ENCODE measurements around the gene NR6A1.

The NR6A1 gene

GRCh38 chr9:124574534-124575375 lies 196.4 kb downstream of the NR6A1 start:
- no peak for TF ChIP-seq CSDC2 (CRISPR knock-in tag; IDR thresholded peaks at IDR 0.05)
- TF ChIP-seq GLIS3 (CRISPR knock-in tag; IDR thresholded peaks at IDR 0.05): no peak
- TF ChIP-seq ZNF565 (CRISPR knock-in tag; conservative IDR thresholded peaks at IDR 0.05; ENCODE audit: low read depth): no peak
- no peak for TF ChIP-seq SNAI2 (CRISPR knock-in tag; IDR thresholded peaks at IDR 0.05)
- peak; percentile 65 for ATAC-seq

- TF ChIP-seq ZNF565 (CRISPR knock-in tag; conservative IDR thresholded peaks at IDR 0.05; ENCODE audit: low read depth) (no peak), TOX (CRISPR knock-in tag; IDR thresholded peaks at IDR 0.05; ENCODE audit: borderline replicate concordance) (no peak), POU6F1 (CRISPR knock-in tag; IDR thresholded peaks at IDR 0.05; ENCODE audit: borderline replicate concordance, low read depth) (no peak), ZFP30 (CRISPR knock-in tag; IDR thresholded peaks at IDR 0.05) (no peak), ESRRG (CRISPR knock-in tag; IDR thresholded peaks at IDR 0.05) (no peak), PPARA (CRISPR knock-in tag; IDR thresholded peaks at IDR 0.05; ENCODE audit: borderline replicate concordance) (no peak), BACH2 (CRISPR knock-in tag; IDR thresholded peaks at IDR 0.05; ENCODE audit: borderline replicate concordance) (no peak), ZNF70 (CRISPR knock-in tag; IDR thresholded peaks at IDR 0.05) (no peak), CSDC2 (CRISPR knock-in tag; IDR thresholded peaks at IDR 0.05) (no peak), TCF4 (CRISPR knock-in tag; IDR thresholded peaks at IDR 0.05; ENCODE audit: borderline replicate concordance) (no peak)
- no peak for ATAC-seq
Observed at GRCh38 chr9:124570942-124571666, 200.0 kb downstream of the NR6A1 start.

DNA sequence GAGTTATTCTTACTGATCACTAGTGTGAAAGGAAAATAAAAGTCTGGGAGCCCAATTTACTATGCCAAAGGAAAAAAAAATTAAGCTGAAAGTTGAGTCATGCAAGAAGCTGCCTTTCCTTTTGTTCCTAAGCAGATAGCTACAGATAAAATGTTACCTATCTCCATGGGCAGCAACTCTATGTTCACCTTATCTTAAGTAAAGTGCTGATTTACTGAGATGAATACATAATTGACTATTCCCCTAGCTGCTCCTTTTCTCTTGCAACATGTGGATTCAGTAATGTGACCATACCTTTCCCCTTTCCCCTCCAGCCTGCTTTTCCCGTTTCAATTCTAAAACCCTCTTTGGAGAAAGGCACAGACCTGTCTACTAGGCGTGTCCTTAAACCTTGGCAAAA lies 201.2 kb downstream of the NR6A1 start:
- no peak for TF ChIP-seq ARNTL (CRISPR knock-in tag; IDR thresholded peaks at IDR 0.05; ENCODE audit: borderline replicate concordance, low read depth)
- TF ChIP-seq POU6F1 (CRISPR knock-in tag; IDR thresholded peaks at IDR 0.05; ENCODE audit: borderline replicate concordance, low read depth): no peak

GRCh38 chr9:124567362-124567761 lies 203.7 kb downstream of the NR6A1 start:
- ATAC-seq: no peak

More for the DNA sequence above, 201.2 kb downstream of the NR6A1 start:
- ATAC-seq: no peak

More at GRCh38 chr9:124567362-124567761, 203.7 kb downstream of the NR6A1 start:
- TF ChIP-seq SNAI2 (CRISPR knock-in tag; IDR thresholded peaks at IDR 0.05): no peak
- no peak for TF ChIP-seq ZC3H10 (CRISPR knock-in tag; IDR thresholded peaks at IDR 0.05)
- TF ChIP-seq BACH2 (CRISPR knock-in tag; IDR thresholded peaks at IDR 0.05; ENCODE audit: borderline replicate concordance): no peak
- TF ChIP-seq ESRRG (CRISPR knock-in tag; IDR thresholded peaks at IDR 0.05): no peak
- no peak for TF ChIP-seq CREB5 (CRISPR knock-in tag; IDR thresholded peaks at IDR 0.05; ENCODE audit: low read depth)
- no peak for TF ChIP-seq ARNTL (CRISPR knock-in tag; IDR thresholded peaks at IDR 0.05; ENCODE audit: borderline replicate concordance, low read depth)
- no peak for TF ChIP-seq ZFP30 (CRISPR knock-in tag; IDR thresholded peaks at IDR 0.05)
- no peak for TF ChIP-seq PATZ1 (CRISPR knock-in tag; IDR thresholded peaks at IDR 0.05; ENCODE audit: borderline replicate concordance)
- TF ChIP-seq ZNF70 (CRISPR knock-in tag; IDR thresholded peaks at IDR 0.05): no peak
- no peak for TF ChIP-seq ZNF8 (CRISPR knock-in tag; IDR thresholded peaks at IDR 0.05)
- no peak for TF ChIP-seq CSDC2 (CRISPR knock-in tag; IDR thresholded peaks at IDR 0.05)
- TF ChIP-seq ZNF565 (CRISPR knock-in tag; conservative IDR thresholded peaks at IDR 0.05; ENCODE audit: low read depth): no peak
- no peak for TF ChIP-seq TOX (CRISPR knock-in tag; IDR thresholded peaks at IDR 0.05; ENCODE audit: borderline replicate concordance)
- no peak for TF ChIP-seq OSR1 (CRISPR knock-in tag; IDR thresholded peaks at IDR 0.05)
- TF ChIP-seq RARB (CRISPR knock-in tag; IDR thresholded peaks at IDR 0.05): no peak
- no peak for TF ChIP-seq PPARA (CRISPR knock-in tag; IDR thresholded peaks at IDR 0.05; ENCODE audit: borderline replicate concordance)
- TF ChIP-seq, protein P1, sequence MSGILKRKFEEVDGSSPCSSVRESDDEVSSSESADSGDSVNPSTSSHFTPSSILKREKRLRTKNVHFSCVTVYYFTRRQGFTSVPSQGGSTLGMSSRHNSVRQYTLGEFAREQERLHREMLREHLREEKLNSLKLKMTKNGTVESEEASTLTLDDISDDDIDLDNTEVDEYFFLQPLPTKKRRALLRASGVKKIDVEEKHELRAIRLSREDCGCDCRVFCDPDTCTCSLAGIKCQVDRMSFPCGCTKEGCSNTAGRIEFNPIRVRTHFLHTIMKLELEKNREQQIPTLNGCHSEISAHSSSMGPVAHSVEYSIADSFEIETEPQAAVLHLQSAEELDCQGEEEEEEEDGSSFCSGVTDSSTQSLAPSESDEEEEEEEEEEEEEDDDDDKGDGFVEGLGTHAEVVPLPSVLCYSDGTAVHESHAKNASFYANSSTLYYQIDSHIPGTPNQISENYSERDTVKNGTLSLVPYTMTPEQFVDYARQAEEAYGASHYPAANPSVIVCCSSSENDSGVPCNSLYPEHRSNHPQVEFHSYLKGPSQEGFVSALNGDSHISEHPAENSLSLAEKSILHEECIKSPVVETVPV (CRISPR knock-in tag; IDR thresholded peaks at IDR 0.05): no peak
- TF ChIP-seq ISL1 (CRISPR knock-in tag; IDR thresholded peaks at IDR 0.05): no peak
- no peak for TF ChIP-seq TSHZ2 (CRISPR knock-in tag; IDR thresholded peaks at IDR 0.05)
- no peak for TF ChIP-seq GLIS3 (CRISPR knock-in tag; IDR thresholded peaks at IDR 0.05)

Data from SK-N-SH treated with all-trans-retinoic acid at 6 μM for 48 hours (cell line).